Endothelial cell of umbilical vein (primary cell): ENCODE data around the gene LGI4.

Source experiments
- CTCF ChIP-seq, 2 donors: IDR thresholded peaks; 1 replicate in 1 of 2; 2 replicates in 1 of 2; pipeline ENCODE4 v1.5.1; 2011; ENCODE audit warnings: low read length in 2 of 2, mild to moderate bottlenecking in 2 of 2, moderate library complexity in 2 of 2, control low read depth in 1 of 2, inconsistent platforms in 1 of 2, low read depth in 1 of 2; ENCODE audit not compliant: insufficient read depth in 1 of 2; ENCODE audit errors: extremely low read depth in 1 of 2
- EZH2 ChIP-seq: IDR thresholded peaks from 2 replicates; pipeline ENCODE4 v1.6.1; 2012; ENCODE audit warnings: borderline replicate concordance, low read depth, mild to moderate bottlenecking, moderate library complexity, low read length, inconsistent platforms; ENCODE audit not compliant: severe bottlenecking

GRCh38 chr19:35124098-35125060 lies 10.5 kb downstream of the LGI4 start:
- TF ChIP-seq EZH2 = no peak
- TF ChIP-seq CTCF (IDR thresholded peaks at IDR 0.05; ENCODE audit: extremely low read depth in 1 of 2, insufficient read depth in 1 of 2, low read depth in 1 of 2, low read length in 2 of 2) = no peak
